ENCODE measurements around the gene TMEM270. TPM values are rescaled to one million over a fixed set of nuclear protein-coding genes. Genes with fewer than 3 reads are reported as not detected.

TMEM270 gene
- total and polyA plus RNA-seq, 2 of the 8 experiments (the other 6 are each of a cell fraction or from before 2014, with no cell fraction given) = 0.26 TPM; not detected in 1

GRCh38 chr7:73847941-73848723 is 12.8 kb upstream of the TMEM270 start (continued):
- no peak for TF ChIP-seq CHD7 (IDR thresholded peaks at IDR 0.05; ENCODE audit: insufficient replicate concordance, low read length)
- no peak for TF ChIP-seq SIRT6 (IDR thresholded peaks at IDR 0.05; ENCODE audit: low read length)
- no peak for TF ChIP-seq CBX5 (IDR thresholded peaks at IDR 0.05; ENCODE audit: low read depth, low read length)
- no peak for TF ChIP-seq ZNF274 (IDR thresholded peaks at IDR 0.05; ENCODE audit: borderline replicate concordance, extremely low read depth, low read length)
- TF ChIP-seq SIX5 (IDR thresholded peaks at IDR 0.05; ENCODE audit: low read depth, low read length) = no peak
- TF ChIP-seq TAF1 (IDR thresholded peaks at IDR 0.05; ENCODE audit: low read depth, low read length) = no peak
- TF ChIP-seq GTF2F1 (IDR thresholded peaks at IDR 0.05; ENCODE audit: borderline replicate concordance, low read depth, low read length) = no peak
- no peak for TF ChIP-seq PHF8 (conservative IDR thresholded peaks at IDR 0.05; ENCODE audit: low read depth, low read length)
